Karpas-422 (cell line): ENCODE measurements around the gene APOBEC3C. TPM values are rescaled to one million over a fixed set of nuclear protein-coding genes. Genes with fewer than 3 reads are reported as not detected.
"Not testable (repeated sequence)": the region's sequence is repeated elsewhere in the genome, so short reads cannot be mapped to it uniquely, and the experiment has no call there.

Experiments
- DNase-seq: peaks from one replicate; pipeline ENCODE4 v3.0.0-alpha.2; 2015
- H2AFZ ChIP-seq: fragments of 200-600 bp; sonication (generic); 2 replicates; pipeline ENCODE4 v1.6.1; 2014; ENCODE audit warnings: antibody characterized with exemption, low read length, mixed read lengths
- H3K27ac ChIP-seq: fragments of 200-600 bp; sonication (generic); 2 replicates; pipeline ENCODE4 v1.5.1; 2014; ENCODE audit warnings: mild to moderate bottlenecking, low read length, moderate library complexity
- H3K27me3 ChIP-seq: fragments of 200-600 bp; sonication (generic); 2 replicates; pipeline ENCODE4 v1.6.1; 2014; ENCODE audit warnings: low read length, mixed read lengths
- H3K36me3 ChIP-seq: fragments of 200-600 bp; sonication (generic); 2 replicates; pipeline ENCODE4 v1.6.1; 2014; ENCODE audit warnings: low read length, mixed read lengths; ENCODE audit not compliant: insufficient read depth
- H3K4me1 ChIP-seq: fragments of 200-600 bp; sonication (generic); 2 replicates; pipeline ENCODE4 v1.6.1; 2014; ENCODE audit warnings: mild to moderate bottlenecking, low read length, mixed read lengths
- H3K4me2 ChIP-seq: fragments of 200-600 bp; sonication (generic); 2 replicates; pipeline ENCODE4 v1.6.1; 2014; ENCODE audit warnings: low read length, low read depth, mild to moderate bottlenecking; ENCODE audit not compliant: poor library complexity, severe bottlenecking
- H3K4me3 ChIP-seq: fragments of 200-600 bp; sonication (generic); 2 replicates; pipeline ENCODE4 v1.5.1; 2014; ENCODE audit warnings: mild to moderate bottlenecking, antibody characterized with exemption, low read length, mixed read lengths
- H3K79me2 ChIP-seq: fragments of 200-600 bp; sonication (generic); 2 replicates; pipeline ENCODE4 v1.6.1; 2014; ENCODE audit warnings: mild to moderate bottlenecking, low read length, mixed read lengths
- H3K9ac ChIP-seq: fragments of 200-600 bp; sonication (generic); 2 replicates; pipeline ENCODE4 v1.6.0; 2014; ENCODE audit warnings: low read length
- H3K9me2 ChIP-seq: fragments of 200-600 bp; sonication (generic), shearing (Covaris generic); replicated peaks from 2 replicates; pipeline ENCODE4 v1.6.0; 2014; ENCODE audit warnings: mild to moderate bottlenecking, low read length, moderate library complexity; ENCODE audit not compliant: insufficient read depth
- H3K9me3 ChIP-seq: fragments of 300-700, 200-600 bp; sonication (generic); 2 replicates; pipeline ENCODE4 v1.6.1; 2014; ENCODE audit warnings: low read length, mixed read lengths
- H4K20me1 ChIP-seq: fragments of 200-600 bp; sonication (generic); 2 replicates; pipeline ENCODE4 v1.6.1; 2014; ENCODE audit warnings: mild to moderate bottlenecking, antibody characterized with exemption, low read length, low read depth; ENCODE audit not compliant: insufficient read depth
- total RNA-seq: library from RNA; depleted of rRNA; stranded (reverse); fragments of >200 nt; shearing (Covaris generic); gene quantifications from 2 replicates; pipeline ENCODE4 v1.2.3, GENCODE V29; 2014; ENCODE audit warnings: low replicate concordance

The APOBEC3C gene
- total RNA-seq, 1 experiment from 2014 or later, result 6.2 TPM

DNA sequence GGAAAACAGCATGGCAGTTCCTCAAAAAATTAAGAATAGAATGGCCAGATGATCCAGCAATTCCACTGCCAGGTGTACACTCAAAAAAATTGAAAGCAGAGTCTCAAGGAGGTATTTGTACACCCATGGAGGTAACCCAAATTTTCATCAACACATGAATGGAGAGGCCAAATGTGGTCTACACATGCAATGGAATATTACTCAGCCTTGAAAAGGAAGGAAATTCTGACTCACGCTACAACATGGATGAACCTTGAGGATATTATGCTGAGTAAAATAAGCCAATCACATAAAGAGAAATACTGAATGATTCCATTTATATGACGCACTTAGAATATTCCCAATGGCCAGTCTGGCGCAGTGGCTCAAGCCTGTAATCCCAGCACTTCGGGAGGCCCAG is 36.8 kb upstream of the APOBEC3C start:
- not testable (repeated sequence) for H3K36me3 ChIP-seq, H2AFZ ChIP-seq, H4K20me1 ChIP-seq, H3K4me1 ChIP-seq, H3K4me2 ChIP-seq, H3K27ac ChIP-seq, H3K9me3 ChIP-seq, H3K79me2 ChIP-seq, H3K9me2 ChIP-seq, H3K4me3 ChIP-seq, DNase-seq, H3K27me3 ChIP-seq, H3K9ac ChIP-seq

DNA sequence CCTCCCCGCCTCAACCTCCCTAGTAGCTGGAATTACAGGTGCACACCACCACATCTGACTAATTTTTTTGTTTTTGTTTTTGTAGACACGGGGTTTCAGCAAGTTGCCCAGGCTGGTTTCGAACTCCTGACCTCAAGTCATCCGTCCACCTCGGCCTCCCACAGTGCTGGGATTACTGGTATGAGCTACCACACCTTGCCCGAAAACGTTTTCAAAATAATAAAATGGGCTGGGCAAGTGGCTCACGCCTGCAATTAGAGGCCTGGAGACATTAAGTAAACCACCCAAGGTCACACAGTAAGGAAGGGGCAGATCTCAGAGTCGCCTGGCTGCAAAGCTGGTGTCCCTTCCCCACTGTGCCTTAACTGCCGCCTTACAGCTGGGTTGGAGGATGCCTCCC is 33.5 kb upstream of the APOBEC3C start:
- not testable (repeated sequence) for H3K9me3 ChIP-seq, H3K9me2 ChIP-seq, H3K79me2 ChIP-seq, H2AFZ ChIP-seq, H3K27ac ChIP-seq, DNase-seq, H4K20me1 ChIP-seq, H3K4me3 ChIP-seq, H3K27me3 ChIP-seq, H3K4me1 ChIP-seq, H3K9ac ChIP-seq, H3K4me2 ChIP-seq, H3K36me3 ChIP-seq

DNA sequence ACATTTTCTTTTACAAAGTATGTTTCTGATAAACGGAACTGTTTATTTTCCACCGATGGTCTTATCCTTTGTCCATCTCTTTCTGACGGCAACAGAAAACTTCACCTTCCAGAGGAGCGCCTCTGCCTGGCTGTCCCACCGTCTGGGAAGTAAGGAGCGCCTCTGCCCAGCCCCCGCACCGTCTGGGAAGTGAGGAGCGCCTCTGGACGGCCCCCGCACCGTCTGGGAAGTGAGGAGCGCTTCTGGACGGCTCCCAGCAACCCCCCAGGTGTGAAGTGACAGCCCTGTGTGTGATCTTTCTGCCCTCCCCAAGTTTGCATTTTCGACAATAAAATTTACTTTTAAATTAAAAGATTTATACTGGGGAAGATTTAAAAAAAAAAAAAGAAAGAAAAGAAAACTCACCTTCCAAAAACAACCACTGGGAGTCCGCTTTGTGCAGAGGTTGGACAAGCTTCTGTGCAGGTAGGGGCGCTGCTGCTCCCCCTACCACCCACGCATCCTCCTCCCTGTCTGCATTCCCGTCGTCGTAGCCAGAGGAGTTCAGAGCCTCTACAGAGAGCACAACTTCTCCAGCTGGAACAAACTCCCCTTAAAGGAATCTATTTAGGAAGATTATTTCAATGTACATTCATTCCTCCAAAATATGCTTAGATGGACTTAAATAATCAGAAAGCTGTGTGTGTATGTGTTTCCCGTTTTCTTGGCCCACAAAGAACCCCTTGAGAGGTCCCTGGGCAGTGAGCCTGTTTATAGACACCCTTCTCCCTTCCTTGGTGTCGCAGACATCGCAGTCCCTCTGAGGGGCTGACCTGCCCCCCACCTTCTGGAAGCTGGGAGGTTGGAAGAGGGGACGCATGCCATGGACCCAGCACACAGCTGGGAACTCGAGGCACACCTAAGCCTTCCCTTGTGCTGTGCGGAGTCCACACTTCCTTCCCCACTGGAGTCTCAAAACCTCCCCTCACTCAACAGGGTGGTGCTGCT is 32.8 kb upstream of the APOBEC3C start:
- Histone ChIP-seq H3K4me1 (no peaks in the 10 kb centered on the region), H3K27ac (no peak overlapping the region), H2AFZ (no peak overlapping the region), H3K36me3 (no peaks in the 10 kb centered on the region), H4K20me1 (no peaks in the 10 kb centered on the region), H3K27me3 (no peaks in the 10 kb centered on the region), H3K9me3 (no peaks in the 10 kb centered on the region), H3K9ac (no peak overlapping the region), H3K9me2 (no peaks in the 10 kb centered on the region), H3K4me3 (no peak overlapping the region), H3K79me2 (no peaks in the 10 kb centered on the region), H3K4me2 (no peak overlapping the region)
- no peak for DNase-seq

DNA sequence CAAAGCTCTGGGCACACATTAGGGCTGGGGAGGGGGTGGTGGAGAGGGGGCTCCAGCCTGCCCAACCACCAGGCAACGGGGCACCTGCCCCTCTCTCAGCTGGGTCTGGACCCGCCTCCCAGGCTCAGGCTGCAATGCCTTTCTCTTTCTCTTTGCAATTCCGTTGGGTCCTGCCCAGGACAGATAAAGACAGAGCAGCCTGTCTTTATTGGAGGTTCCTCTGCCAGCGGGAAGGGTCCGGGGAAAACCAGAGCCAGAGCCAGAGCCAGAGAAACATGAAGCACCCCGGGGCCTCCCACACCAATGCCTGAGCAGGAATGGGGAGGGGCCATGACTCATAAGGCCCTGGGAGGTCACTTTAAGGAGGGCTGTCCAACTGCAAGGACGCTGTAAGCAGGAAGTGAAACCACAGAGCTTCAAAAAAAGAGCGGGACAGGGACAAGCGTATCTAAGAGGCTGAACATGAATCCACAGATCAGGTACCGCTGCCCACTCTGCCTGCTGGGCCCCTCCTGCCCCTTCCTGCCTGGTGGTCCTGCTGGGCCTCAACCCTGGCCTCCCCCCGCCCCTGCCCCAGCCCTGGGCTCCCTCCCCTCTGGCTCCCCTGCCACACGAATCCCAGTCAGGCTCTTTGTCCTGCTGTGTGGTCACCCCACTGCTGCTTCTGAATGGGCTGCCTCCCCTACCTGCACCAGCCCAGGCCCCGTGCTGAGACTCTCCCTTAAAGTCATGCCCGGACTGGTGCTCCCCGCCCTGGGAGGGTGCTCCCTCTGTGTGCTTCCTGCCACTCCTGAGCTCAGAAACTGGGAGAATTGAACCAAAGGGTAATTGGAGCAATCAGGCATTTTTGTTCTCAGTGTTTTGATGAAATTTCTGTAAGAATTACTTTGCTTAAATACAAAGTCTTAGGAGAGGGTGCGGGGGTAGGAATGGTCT is 31.8 kb upstream of the APOBEC3C start, which contains the start of gene APOBEC3B:
Gene APOBEC3B (plus strand): TSS at position 356 of the 936 bp plus-strand sequence. CDS start 107 bp downstream, at position 463.
- H3K4me3 ChIP-seq, result no peak within 1 kb of the TSS
- DNase-seq, result peak; percentile 54
- no peaks in the 10 kb centered on the region for H4K20me1 ChIP-seq
- H3K9me2 ChIP-seq, result no peaks in the 10 kb centered on the region
- no peak within 1 kb of the TSS for H3K27ac ChIP-seq
- H3K36me3 ChIP-seq, result no peaks in the 10 kb centered on the region
- no peak within 1 kb of the TSS for H3K4me2 ChIP-seq
- H3K9ac ChIP-seq, result no peak within 1 kb of the TSS
- H3K9me3 ChIP-seq, result no peaks in the 10 kb centered on the region
- H3K4me1 ChIP-seq, result no peaks in the 10 kb centered on the region
- H3K79me2 ChIP-seq, result no peaks in the 10 kb centered on the region
- H3K27me3 ChIP-seq, result no peaks in the 10 kb centered on the region
- H2AFZ ChIP-seq, result no peak within 1 kb of the TSS

DNA sequence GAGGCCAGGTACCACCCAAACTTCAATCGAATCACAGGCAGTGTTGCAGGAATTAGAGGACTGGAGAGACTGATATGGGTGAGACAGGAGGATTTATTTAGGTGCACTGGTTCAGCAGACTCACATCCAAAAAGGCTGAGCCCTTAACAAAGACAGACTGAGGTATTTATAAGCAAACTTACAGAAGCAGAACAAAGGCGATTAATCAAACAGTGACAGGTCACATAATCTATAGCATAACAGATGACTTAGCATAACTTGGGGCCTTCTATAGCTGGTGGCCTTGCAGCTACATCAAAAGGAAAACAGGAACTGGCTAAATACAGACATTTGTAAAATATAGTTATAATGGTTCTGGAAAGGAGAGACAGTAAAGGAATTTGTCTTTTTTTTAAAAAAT is 29.8 kb upstream of the APOBEC3C start:
- H3K9me2 ChIP-seq, result no peaks in the 10 kb centered on the region
- H3K27ac ChIP-seq, result no peak overlapping the region
- no peaks in the 10 kb centered on the region for H3K27me3 ChIP-seq
- no peak overlapping the region for H3K9ac ChIP-seq
- H2AFZ ChIP-seq, result no peak overlapping the region
- H3K36me3 ChIP-seq, result no peaks in the 10 kb centered on the region
- H3K4me2 ChIP-seq, result no peak overlapping the region
- H3K4me1 ChIP-seq, result no peaks in the 10 kb centered on the region
- no peaks in the 10 kb centered on the region for H3K79me2 ChIP-seq
- H3K4me3 ChIP-seq, result no peak overlapping the region
- H4K20me1 ChIP-seq, result no peaks in the 10 kb centered on the region
- peak; percentile 51 for DNase-seq
- H3K9me3 ChIP-seq, result no peaks in the 10 kb centered on the region

DNA sequence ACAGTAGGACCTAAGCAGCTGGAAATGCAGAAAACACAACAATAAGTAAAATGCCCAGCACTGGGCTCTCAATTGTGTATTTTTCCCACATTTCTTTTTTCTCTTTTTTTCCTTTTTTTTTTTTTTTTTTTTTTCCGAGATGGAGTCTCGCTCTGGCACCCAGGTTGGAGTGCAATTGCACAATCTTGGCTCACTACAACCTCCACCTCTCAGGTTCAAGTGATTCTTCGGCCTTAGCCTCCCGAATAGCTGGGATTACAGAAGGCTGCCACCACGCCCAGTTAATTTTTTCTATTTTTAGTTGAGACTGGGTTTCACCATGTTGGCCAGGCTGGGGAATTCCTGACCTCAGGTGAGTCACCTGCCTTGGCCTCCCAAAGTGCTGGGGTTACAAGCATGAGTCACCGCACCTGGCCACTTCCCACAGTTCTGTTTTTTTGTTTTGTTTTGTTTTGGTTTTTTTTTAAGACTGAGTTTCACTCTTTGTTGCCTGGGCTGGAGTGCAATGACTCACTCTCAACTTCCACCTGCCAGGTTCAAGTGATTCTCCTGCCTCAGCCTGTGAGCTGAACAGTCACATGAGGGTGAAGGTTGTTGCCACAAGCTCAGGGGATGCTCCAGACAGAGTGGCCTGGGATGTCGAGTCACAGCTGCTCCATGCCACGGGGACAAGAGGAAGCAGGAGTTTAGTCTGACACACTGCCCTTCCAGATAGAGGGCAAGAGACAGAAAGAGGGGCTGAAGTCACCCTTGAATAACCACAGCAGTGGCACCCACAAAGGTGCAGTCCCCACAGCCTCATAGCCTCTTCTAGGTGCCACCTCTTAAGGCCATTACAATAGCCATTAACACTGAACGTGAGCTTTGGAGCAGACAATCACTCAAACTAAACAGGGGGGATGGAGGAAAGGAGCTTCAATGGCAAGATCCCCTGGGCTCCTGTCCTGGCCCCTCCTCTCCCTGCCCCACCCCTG is 29.0 kb upstream of the APOBEC3C start:
- not testable (repeated sequence) for H3K4me3 ChIP-seq, H2AFZ ChIP-seq, H3K27ac ChIP-seq, H3K36me3 ChIP-seq, H3K4me2 ChIP-seq, H3K27me3 ChIP-seq, H4K20me1 ChIP-seq, H3K9me3 ChIP-seq, H3K9ac ChIP-seq, H3K79me2 ChIP-seq, H3K4me1 ChIP-seq, H3K9me2 ChIP-seq, DNase-seq

DNA sequence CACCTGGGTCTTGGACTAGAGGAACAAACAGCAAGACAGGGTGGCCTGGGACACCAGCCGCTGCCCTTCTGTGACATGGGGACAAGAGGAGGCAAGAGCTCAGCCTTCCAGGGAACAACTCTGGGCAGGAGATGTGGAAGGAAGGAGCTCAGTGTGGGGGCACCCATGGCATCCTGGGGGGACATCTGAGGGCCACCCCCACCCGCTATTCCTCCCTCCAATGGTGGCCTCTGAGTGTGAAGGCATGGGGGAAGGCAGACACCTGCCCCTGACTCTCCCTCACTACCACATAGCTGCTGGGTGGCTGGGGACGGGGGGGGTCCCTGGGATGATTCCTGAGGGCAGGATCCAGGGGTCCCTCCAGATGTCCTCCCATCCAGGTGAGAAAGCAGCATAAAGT is 27.4 kb upstream of the APOBEC3C start:
- H3K4me3 ChIP-seq, result no peak overlapping the region
- no peaks in the 10 kb centered on the region for H3K9me3 ChIP-seq
- H2AFZ ChIP-seq, result no peak overlapping the region
- no peak overlapping the region for H3K27ac ChIP-seq
- no peaks in the 10 kb centered on the region for H3K79me2 ChIP-seq
- H3K4me2 ChIP-seq, result no peak overlapping the region
- no peaks in the 10 kb centered on the region for H3K27me3 ChIP-seq
- H3K9ac ChIP-seq, result no peak overlapping the region
- no peaks in the 10 kb centered on the region for H3K4me1 ChIP-seq
- H3K9me2 ChIP-seq, result no peaks in the 10 kb centered on the region
- DNase-seq, result no peak
- no peaks in the 10 kb centered on the region for H3K36me3 ChIP-seq
- H4K20me1 ChIP-seq, result no peaks in the 10 kb centered on the region
